Endothelial cell of umbilical vein (primary cell): ENCODE results near the gene ABLIM2.
"Not testable (repeated sequence)": the region's sequence is repeated elsewhere in the genome, so short reads cannot be mapped to it uniquely, and the experiment has no call there.

Source experiments
- CTCF ChIP-seq, 2 donors: IDR thresholded peaks; 1 replicate in 1 of 2; 2 replicates in 1 of 2; pipeline ENCODE4 v1.5.1; 2011; ENCODE audit warnings: low read length in 2 of 2, mild to moderate bottlenecking in 2 of 2, moderate library complexity in 2 of 2, control low read depth in 1 of 2, inconsistent platforms in 1 of 2, low read depth in 1 of 2; ENCODE audit not compliant: insufficient read depth in 1 of 2; ENCODE audit errors: extremely low read depth in 1 of 2
- EZH2 ChIP-seq: IDR thresholded peaks from 2 replicates; pipeline ENCODE4 v1.6.1; 2012; ENCODE audit warnings: borderline replicate concordance, low read depth, mild to moderate bottlenecking, moderate library complexity, low read length, inconsistent platforms; ENCODE audit not compliant: severe bottlenecking
- JUN ChIP-seq: IDR thresholded peaks from 2 replicates; pipeline ENCODE4 v1.6.1; 2011; ENCODE audit warnings: borderline replicate concordance, low read depth; ENCODE audit not compliant: insufficient read length, insufficient read depth
- MYC ChIP-seq: IDR thresholded peaks from one replicate; pipeline ENCODE4 v1.6.1; 2011; ENCODE audit warnings: mild to moderate bottlenecking, low read depth, low read length
- POLR2A ChIP-seq: IDR thresholded peaks from 2 replicates; pipeline ENCODE4 v1.6.1; 2012; ENCODE audit warnings: low read depth, mild to moderate bottlenecking, control low read depth, low read length
- POLR2AphosphoS5 ChIP-seq: IDR thresholded peaks from 2 replicates; pipeline ENCODE4 v1.6.1; 2012; ENCODE audit warnings: low read depth, mild to moderate bottlenecking, control low read depth, low read length, moderate library complexity; ENCODE audit not compliant: insufficient read depth
- TF ChIP-seq, protein P1 (sequence below): IDR thresholded peaks from 2 replicates; pipeline ENCODE4 v1.6.1; 2011; ENCODE audit not compliant: insufficient read depth, insufficient read length

DNA sequence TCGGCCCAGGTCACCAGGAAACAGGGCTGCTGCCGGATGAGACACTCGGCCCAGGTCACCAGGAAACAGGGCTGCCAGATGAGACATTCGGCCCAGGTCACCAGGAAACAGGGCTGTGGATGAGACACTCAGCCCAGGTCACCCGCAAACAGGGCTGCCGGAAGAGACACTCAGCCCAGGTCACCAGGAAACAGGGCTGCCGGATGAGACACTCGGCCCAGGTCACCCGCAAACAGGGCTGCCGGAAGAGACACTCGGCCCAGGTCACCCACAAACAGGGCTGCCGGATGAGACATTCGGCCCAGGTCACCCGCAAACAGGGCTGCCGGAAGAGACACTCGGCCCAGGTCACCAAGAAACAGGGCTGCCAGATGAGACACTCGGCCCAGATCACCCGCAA is 240.4 kb downstream of the ABLIM2 start:
- TF ChIP-seq, protein P1, sequence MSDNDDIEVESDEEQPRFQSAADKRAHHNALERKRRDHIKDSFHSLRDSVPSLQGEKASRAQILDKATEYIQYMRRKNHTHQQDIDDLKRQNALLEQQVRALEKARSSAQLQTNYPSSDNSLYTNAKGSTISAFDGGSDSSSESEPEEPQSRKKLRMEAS = not testable (repeated sequence)
- TF ChIP-seq EZH2; CTCF (IDR thresholded peaks at IDR 0.05; ENCODE audit: extremely low read depth in 1 of 2, insufficient read depth in 1 of 2, low read depth in 1 of 2, low read length in 2 of 2); POLR2AphosphoS5; POLR2A; MYC; JUN: not testable (repeated sequence)
